ENCODE results near the gene BANK1.

GRCh38 chr4:101785486-101785885, 5.0 kb upstream of the BANK1 start:
- TF ChIP-seq CTCF (IDR thresholded peaks at IDR 0.05) (no peak), EZH2 (IDR thresholded peaks at IDR 0.05; ENCODE audit: borderline replicate concordance, insufficient read depth, low read depth, low read length, poor library complexity, severe bottlenecking) (no peak)

All from B cell (primary cell).